Effector memory CD8-positive, alpha-beta T cell (primary cell): ENCODE data around the gene MRPL53.
"Not testable (repeated sequence)": the region's sequence is repeated elsewhere in the genome, so short reads cannot be mapped to it uniquely, and the experiment has no call there.

Source experiments
- ATAC-seq: fragments of 150-1000 bp; cut with Tn5 transposase; replicated peaks from 2 replicates; pipeline ENCODE4 v1.10.0; 2021; ENCODE audit warnings: mild to moderate bottlenecking, moderate library complexity
- DNase-seq, 3 experiments: peaks; one replicate each; pipeline ENCODE4 v3.0.0; 2021
- H3K27ac Mint-ChIP-seq, 2 donors: one replicate each; pipeline ENCODE4 v1.8.0; 2022; ENCODE audit warnings: mild to moderate bottlenecking in 2 of 2, mixed read lengths in 2 of 2, moderate library complexity in 2 of 2
- H3K27me3 Mint-ChIP-seq, 2 donors: one replicate each; pipeline ENCODE4 v1.8.0; 2022; ENCODE audit warnings: mixed read lengths in 2 of 2
- H3K36me3 Mint-ChIP-seq: one replicate; pipeline ENCODE4 v1.8.0; 2022; ENCODE audit warnings: mild to moderate bottlenecking, moderate library complexity, mixed read lengths; ENCODE audit not compliant: insufficient read depth
- H3K4me1 Mint-ChIP-seq, 2 donors: one replicate each; pipeline ENCODE4 v1.8.0; 2022; ENCODE audit warnings: low read depth in 2 of 2, mixed read lengths in 2 of 2
- H3K4me3 Mint-ChIP-seq, 2 donors: one replicate each; pipeline ENCODE4 v1.8.0; 2022; ENCODE audit warnings: mild to moderate bottlenecking in 2 of 2, mixed read lengths in 2 of 2, moderate library complexity in 2 of 2
- H3K9me3 Mint-ChIP-seq, 2 donors: one replicate each; pipeline ENCODE4 v1.8.0; 2022; ENCODE audit warnings: mixed read lengths in 2 of 2

MRPL53 gene

DNA sequence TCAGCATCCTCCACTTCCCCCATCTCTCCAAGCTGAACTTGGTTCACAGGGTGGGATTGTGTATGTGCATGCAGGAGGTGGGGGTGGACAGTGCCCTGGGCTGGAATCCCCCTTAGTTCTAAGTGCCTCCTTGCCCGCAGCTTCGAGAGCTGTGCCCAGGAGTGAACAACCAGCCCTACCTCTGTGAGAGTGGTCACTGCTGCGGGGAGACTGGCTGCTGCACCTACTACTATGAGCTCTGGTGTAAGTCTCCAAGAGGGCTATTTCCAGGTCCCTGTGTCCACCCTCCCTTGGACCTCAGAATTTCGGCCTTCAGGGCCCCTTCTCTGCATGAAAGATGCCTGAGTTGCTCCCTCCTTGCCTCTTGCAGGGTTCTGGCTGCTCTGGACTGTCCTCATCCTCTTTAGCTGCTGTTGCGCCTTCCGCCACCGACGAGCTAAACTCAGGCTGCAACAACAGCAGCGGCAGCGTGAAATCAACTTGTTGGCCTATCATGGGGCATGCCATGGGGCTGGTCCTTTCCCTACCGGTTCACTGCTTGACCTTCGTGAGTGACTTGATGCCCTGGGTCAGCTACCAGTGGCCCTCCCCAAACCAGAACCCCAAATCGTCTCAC lies 12.9 kb downstream of the MRPL53 start:
- Mint-ChIP-seq H3K36me3 (peaks cover 65% of the 10 kb centered on the region), H3K4me3 (peak overlapping the region; percentile 96 to 98), H3K4me1 (peaks cover 40 to 57% of the 10 kb centered on the region in 2 donors), H3K27ac (peak overlapping the region; percentile 46 to 100)
- ATAC-seq, H3K9me3 Mint-ChIP-seq, H3K27me3 Mint-ChIP-seq, DNase-seq: not testable (repeated sequence)

DNA sequence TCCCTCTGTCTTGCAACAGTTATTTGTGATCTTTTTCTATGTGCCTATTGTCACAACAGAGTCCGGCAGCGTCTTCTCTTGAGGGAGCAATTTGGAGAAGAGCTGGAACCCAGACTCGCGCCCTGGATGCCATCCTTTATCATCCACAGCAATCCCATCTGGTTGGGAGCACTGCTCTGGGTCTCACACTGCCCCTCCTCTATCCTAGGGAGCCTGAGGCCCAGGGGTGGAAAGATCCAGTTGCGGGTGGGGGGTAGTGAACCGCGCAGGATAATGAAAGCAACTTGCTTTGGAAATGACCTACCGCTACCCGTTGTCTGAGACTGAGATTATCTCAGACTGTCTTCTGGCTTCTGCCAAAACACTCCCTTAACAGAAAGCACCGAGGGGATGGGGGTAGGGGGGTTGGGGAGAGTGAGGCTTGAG lies 13.5 kb downstream of the MRPL53 start:
- peak overlapping the region; percentile 99 to 100 for H3K27ac Mint-ChIP-seq
- peaks cover 45 to 60% of the 10 kb centered on the region in 2 donors for H3K4me1 Mint-ChIP-seq
- peak overlapping the region; percentile 96 to 98 for H3K4me3 Mint-ChIP-seq
- ATAC-seq (no peak), DNase-seq (no peak)
- H3K9me3 Mint-ChIP-seq, result no peaks in the 10 kb centered on the region
- no peaks in the 10 kb centered on the region for H3K27me3 Mint-ChIP-seq
- peaks cover 61% of the 10 kb centered on the region for H3K36me3 Mint-ChIP-seq

DNA sequence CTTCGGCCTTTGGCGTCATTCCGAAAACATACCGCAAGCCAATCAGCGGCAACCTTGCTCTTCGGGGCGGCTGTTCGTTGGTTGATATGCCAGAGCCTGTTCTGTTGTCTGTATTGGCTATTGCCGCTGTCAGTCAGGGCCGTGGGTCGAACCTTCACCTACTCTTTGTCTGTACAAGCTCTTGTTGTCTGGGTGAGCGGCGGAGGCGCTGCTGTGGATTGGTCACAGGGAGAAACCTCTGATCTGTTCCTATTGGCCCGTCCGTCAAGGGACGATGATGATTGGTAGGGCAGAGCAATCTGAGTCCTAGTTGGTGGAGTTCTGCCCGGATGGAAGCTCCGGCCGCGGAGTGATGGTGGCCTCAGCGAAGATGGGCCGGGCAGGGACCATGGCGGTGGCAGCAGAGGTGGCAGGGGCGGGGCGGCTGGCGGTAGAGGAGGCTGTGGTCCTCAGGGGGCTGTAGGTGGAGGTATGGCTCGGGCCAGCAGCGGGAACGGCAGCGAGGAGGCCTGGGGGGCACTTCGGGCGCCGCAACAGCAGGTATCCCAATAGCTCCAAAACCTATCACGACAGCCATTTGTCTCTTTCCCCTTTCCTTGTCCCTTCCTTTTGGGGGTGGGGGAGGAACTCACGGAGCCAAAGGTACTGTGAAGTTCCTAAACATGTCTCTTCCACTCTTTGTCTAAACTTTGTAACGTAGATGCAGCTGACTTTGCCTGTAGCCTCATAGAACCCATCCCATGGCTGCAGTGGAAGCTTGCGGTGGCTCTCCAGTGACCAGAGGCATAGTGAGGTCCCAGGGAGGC lies 14.1 kb downstream of the MRPL53 start, which contains the start of gene WBP1:
Gene WBP1, plus strand, starts transcription at position 307 of the 806 bp plus-strand sequence. Its CDS starts 165 bp downstream, at position 472.
- Mint-ChIP-seq H3K27ac (peak within 1 kb of the TSS; percentile 99 to 100), H3K9me3 (no peaks in the 10 kb centered on the region), H3K4me3 (peak within 1 kb of the TSS; percentile 96 to 98), H3K4me1 (peaks cover 45 to 59% of the 10 kb centered on the region in 2 donors), H3K36me3 (peaks cover 57% of the 10 kb centered on the region), H3K27me3 (no peaks in the 10 kb centered on the region)
- DNase-seq (peak; percentile 97 to 98 (median 98)), ATAC-seq (peak; percentile 77)

DNA sequence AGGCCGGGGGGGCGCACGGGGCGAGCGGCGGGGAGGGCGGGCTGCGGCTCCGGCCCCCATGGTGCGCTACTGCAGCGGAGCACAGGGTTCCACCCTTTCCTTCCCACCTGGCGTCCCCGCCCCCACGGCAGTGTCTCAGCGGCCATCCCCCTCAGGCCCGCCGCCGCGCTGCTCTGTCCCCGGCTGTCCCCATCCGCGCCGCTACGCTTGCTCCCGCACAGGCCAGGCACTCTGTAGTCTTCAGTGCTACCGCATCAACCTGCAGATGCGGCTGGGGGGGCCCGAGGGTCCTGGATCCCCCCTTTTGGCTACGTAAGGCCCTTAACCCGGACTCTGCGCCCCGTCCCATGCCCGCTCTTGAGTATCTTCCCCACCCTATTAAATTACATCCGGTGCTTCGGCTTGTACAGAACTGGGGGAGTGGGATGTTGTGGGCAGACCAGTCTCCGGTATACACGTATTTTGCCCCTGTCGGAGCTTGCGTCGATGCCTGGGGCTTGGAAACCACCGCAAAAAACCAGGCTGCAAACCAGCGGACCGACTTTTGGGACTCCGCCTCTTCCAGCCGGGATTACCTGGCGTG lies 14.8 kb downstream of the MRPL53 start:
- Mint-ChIP-seq H3K4me1 (peaks cover 45 to 64% of the 10 kb centered on the region in 2 donors), H3K27me3 (no peaks in the 10 kb centered on the region), H3K4me3 (peak overlapping the region; percentile 96 to 98), H3K27ac (peak overlapping the region; percentile 99 to 100), H3K36me3 (peaks cover 54% of the 10 kb centered on the region), H3K9me3 (no peaks in the 10 kb centered on the region)
- DNase-seq, result peak; percentile 80 to 82 (median 82)
- ATAC-seq, result peak; percentile 58

GRCh38 chr2:74457129-74457548 lies 15.3 kb downstream of the MRPL53 start:
- peak overlapping the region; percentile 96 to 98 for H3K4me3 Mint-ChIP-seq
- no peaks in the 10 kb centered on the region for H3K9me3 Mint-ChIP-seq
- ATAC-seq, result no peak
- H3K27me3 Mint-ChIP-seq, result no peaks in the 10 kb centered on the region
- peaks cover 51% of the 10 kb centered on the region for H3K36me3 Mint-ChIP-seq
- H3K27ac Mint-ChIP-seq, result peak overlapping the region; percentile 99 to 100
- H3K4me1 Mint-ChIP-seq, result peaks cover 49 to 66% of the 10 kb centered on the region in 2 donors
- DNase-seq, result no peak

DNA sequence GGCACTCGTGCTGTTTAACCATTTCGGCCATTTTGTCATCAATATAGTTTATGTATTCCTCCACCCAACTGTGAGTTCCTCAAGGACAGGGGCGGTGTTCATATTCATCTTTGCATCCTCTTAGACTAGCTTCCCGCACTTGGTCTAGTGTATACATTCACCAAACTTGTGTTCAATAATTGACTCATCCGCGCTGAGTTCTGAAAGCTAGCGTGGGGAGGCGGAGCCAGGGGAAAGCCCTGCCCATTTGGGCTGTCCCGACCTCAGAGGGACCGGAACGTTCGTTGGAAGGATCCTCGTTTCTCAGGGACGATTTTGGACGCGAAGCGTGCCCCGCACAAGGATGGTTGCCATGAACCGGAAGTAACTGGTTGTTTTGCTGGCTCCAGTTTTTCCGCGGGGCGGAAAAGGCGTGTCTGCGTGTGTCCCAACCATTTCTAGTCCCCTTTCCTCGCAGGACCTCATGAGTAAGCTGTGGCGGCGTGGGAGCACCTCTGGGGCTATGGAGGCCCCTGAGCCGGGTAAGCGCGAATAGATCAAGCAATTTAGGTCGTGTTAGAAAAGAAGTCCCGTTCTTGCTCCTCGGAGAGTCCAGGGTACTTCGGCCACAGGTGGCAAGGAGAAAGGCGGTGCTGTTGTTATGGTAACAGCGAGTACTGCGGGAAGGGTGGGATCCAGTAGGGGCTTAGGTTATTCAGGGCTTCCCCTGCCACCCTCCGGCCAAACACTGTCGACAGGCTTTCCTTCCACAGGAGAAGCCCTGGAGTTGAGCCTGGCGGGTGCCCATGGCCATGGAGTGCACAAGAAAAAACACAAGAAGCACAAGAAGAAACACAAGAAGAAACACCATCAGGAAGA lies 17.6 kb downstream of the MRPL53 start, which contains the start of gene INO80B:
Gene INO80B, plus strand, starts transcription at position 434 of the 858 bp plus-strand sequence. Its CDS starts 30 bp downstream, at position 464.
- ATAC-seq, result peak; percentile 37
- Mint-ChIP-seq H3K27me3 (no peaks in the 10 kb centered on the region), H3K4me1 (peaks cover 50 to 56% of the 10 kb centered on the region in 2 donors)

DNA sequence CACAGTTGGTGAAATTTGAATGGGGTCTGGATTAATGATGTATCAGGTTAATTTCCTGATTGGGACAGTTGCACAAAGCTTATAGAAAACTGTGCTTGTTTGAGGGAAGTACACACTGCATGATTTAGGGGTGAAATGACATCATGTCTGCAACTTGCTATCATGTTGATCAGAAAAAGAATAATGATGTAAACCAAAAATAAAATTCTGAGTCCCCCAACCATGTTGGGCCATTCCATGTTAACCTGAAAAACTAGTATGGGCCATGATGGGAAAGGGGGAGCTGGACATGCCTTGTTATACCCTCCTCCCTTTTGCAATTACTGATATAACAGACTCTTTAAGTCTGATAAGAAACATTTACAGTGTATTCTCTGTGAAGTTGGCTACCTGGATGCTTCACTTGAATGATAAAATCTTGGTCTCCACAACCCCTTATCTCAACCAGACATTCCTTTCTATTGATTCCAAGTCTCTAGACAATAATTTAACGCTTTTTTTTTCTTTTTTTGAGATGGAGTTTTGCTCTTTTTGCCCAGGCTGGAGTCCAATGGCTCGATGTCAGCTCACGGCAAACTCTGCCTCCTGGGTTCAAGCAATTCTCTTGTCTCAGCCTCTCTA lies 21.8 kb downstream of the MRPL53 start:
- peaks cover 24 to 29% of the 10 kb centered on the region in 2 donors for H3K4me1 Mint-ChIP-seq
- DNase-seq (no peak), ATAC-seq (no peak)
- peak overlapping the region; percentile 15 to 82 for H3K27ac Mint-ChIP-seq
- H3K36me3 Mint-ChIP-seq, result peaks cover 14% of the 10 kb centered on the region
- no peaks in the 10 kb centered on the region for H3K9me3 Mint-ChIP-seq
- H3K4me3 Mint-ChIP-seq, result no peak overlapping the region
- H3K27me3 Mint-ChIP-seq, result no peaks in the 10 kb centered on the region

More for the DNA sequence above, 17.6 kb downstream of the MRPL53 start, which contains the start of gene INO80B:
- Mint-ChIP-seq H3K4me3 (peak within 1 kb of the TSS; percentile 96 to 98), H3K36me3 (peaks cover 44% of the 10 kb centered on the region), H3K27ac (peak within 1 kb of the TSS; percentile 94 to 100), H3K9me3 (no peaks in the 10 kb centered on the region)
- DNase-seq, result peak; percentile 97 to 99 (median 97)

- Mint-ChIP-seq H3K27me3 (peaks cover 0 to 17% of the 10 kb centered on the region in 2 donors), H3K27ac (no peak overlapping the region), H3K4me1 (peaks cover 9 to 13% of the 10 kb centered on the region in 2 donors), H3K4me3 (no peak overlapping the region), H3K36me3 (peaks cover 7% of the 10 kb centered on the region), H3K9me3 (no peaks in the 10 kb centered on the region)
- DNase-seq, result no peak
- no peak for ATAC-seq
Observed at GRCh38 chr2:74448771-74449170, 23.7 kb downstream of the MRPL53 start.

- no peak overlapping the region for H3K27ac Mint-ChIP-seq
- H3K4me3 Mint-ChIP-seq, result no peak overlapping the region
- ATAC-seq, result no peak
- no peak for DNase-seq
- peaks cover 7% of the 10 kb centered on the region for H3K36me3 Mint-ChIP-seq
- peaks cover under 1 to 4% of the 10 kb centered on the region in 2 donors for H3K4me1 Mint-ChIP-seq
- H3K27me3 Mint-ChIP-seq, result peaks cover 2 to 22% of the 10 kb centered on the region in 2 donors
- H3K9me3 Mint-ChIP-seq, result no peaks in the 10 kb centered on the region
Observed at GRCh38 chr2:74447230-74447999, 25.1 kb downstream of the MRPL53 start.

DNA sequence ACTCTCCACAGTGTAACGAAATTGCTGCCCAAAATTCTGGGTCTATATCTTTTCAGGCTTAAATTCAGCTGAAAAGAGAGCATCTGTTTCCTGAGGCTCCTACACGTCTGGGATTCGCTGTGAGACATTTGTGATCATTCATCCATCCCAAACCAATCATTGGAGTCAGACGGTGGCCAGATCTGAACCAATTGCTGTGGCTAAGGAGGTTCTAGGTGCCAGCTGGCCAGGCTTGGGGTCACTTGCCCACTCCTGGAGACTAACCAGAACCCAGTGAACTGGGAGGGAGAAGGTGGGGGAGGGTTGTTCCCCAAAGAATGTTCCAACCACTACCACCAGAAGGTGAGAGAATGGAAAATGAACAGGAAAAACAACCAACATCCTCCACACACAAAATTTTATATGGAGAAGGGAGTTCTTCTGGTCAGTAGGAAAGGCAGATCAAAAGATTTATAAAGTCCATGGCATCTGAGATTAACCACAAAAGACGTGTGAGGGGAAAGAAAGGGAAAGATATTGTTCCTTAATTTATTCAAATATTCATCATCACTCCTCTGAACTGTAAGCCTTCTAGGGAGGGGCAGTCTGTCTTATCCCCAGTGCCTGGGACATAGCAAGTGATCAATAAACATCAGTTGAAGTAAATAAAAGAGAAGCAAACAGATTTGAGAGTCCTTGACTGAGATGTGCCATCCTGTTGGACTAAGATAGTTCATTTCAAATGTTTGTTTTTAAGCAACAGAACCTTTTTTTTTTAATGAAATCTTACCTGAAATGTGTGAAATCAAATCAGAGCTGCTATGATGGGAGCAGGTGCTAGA lies 27.8 kb downstream of the MRPL53 start:
- Mint-ChIP-seq H3K27me3 (peaks cover 15 to 45% of the 10 kb centered on the region in 2 donors), H3K27ac (no peak overlapping the region), H3K4me1 (peaks cover 8 to 10% of the 10 kb centered on the region in 2 donors), H3K4me3 (no peak overlapping the region), H3K36me3 (peaks cover 4% of the 10 kb centered on the region), H3K9me3 (no peaks in the 10 kb centered on the region)
- DNase-seq (no peak), ATAC-seq (no peak)
